ENCODE measurements around the gene TRERF1.
"Not testable (repeated sequence)": the region's sequence is repeated elsewhere in the genome, so short reads cannot be mapped to it uniquely, and the experiment has no call there.

Gene TRERF1

DNA sequence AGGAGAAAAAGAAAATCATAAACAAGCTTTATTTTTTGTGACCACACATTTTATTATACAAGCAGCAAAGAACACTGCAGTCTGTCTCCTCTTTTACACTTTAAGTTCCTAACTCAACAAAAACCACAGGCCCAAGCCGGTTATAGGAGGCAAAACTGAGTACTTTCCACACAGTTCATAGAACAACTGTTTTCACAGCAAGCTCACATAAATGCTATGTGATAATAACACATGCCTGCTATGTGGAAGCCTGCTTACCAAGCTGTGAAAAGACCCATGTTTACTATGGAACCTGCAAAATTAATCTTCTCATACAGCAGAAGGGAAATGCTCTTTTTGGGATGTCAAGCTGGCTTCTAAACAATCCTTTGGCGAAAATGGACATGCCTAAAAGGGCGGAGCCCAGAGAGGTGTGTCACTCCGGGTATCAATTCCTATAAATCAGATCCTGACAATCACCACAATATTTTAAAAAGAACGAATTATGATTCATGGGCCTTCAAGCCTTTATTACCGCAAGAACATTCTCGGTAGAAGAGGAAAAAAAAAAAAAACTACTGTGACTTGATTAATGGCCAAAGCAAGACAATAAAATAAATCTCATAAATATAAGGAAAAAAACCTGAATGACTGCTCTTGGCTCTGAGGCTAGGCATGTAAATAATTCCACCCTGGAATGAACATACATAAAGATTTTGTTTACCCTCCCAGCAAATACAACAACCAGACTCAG, 2.6 kb downstream of the TRERF1 start:
- no peak for DNase-seq

DNA sequence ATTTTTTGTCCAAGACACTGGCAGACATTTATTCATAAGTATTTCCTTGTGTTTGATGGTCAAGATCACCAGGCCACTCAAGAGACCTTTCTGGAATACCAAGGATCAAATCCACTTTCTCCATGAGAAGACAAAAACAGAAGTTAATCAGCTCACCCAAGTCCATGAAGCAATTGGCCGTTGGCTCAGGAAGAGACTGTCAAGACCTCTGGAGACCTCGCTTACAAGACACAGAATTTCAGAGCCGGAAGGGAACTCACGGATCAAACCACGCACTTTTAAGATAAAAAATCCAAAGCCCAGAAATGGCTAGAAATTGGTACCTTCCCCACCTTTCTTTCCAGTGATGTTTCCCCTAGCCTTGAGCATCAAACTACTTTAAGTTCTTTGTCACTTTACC, 3.3 kb downstream of the TRERF1 start:
- DNase-seq: peak; percentile 36 to 50

- DNase-seq: no peak
Measured at GRCh38 chr6:42446996-42447395, 4.7 kb downstream of the TRERF1 start.

- DNase-seq: no peak
Measured at GRCh38 chr6:42446370-42446769, 5.4 kb downstream of the TRERF1 start.

DNA sequence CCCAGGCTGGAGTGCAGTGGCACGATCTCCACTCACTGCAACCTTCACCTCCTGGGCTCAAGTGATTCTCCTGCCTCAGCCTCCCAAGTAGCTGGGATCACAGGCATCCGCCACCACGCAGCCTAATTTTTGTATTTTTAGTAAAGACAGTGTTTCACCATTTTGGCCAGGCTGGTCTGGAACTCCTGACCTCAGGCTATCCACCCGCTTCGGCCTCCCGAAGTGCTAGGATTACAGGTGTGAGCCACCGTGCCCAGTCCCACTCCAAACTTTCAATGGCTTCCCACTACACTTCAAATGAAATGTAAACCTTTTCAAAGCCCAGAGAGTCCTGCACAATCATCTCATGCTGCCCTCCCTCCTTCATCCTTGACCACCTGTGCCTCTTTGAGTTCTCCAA, 5.8 kb downstream of the TRERF1 start:
- DNase-seq: not testable (repeated sequence)

DNA sequence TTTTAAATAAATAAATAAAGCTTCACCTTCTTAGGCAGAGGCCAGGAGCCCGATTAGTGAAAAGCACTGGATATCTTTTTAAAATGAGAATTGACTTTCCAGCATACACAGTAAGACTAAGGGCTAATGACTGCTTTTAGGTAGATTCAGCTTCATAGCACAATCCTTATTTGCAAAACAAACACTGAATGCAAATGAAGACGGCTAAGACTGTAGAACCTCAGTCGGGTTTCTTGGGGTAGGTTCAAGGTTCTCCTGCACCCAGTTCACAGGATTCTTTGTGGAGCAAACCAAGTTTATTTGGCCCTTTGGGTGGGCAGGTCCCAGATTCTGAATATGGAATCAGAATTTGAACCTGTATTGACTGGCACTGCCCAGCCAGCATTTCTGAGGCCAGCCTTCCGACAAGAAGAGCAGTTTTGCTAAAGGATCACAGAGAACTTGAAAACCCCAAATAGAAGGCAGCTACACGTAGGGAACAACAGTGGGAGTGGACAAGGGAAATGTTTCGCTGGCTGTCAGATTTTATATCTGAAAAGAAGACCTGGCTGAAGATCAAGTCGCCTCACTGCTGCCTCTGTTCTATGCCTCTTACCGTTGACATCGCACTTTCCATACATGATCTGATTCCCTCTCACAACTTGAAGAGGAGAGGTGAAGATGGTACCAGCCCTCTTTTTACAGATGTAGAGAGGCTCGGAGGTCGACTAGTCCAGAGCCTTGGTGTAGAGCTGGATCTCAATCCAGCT, 8.2 kb downstream of the TRERF1 start:
- no peak for DNase-seq

DNA sequence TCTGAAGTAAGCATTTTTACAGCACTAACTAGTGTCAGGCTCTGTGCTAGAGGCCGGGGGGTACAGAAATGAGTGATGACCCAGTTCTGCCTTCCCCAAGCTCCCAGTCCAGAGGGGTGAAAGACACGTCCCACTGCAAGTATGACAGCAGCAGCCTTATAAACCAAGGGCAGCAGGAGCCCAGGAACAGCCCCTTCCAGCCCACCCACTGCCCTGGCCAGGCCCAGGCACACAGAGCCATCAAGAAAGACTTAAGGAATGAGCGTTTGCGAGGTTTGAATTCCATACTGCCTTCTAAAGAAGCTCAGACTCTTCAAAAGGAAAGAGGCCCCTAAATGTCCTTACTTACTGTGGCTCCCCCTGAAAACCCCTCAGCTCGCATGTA, 10.0 kb downstream of the TRERF1 start:
- DNase-seq: no peak

DNA sequence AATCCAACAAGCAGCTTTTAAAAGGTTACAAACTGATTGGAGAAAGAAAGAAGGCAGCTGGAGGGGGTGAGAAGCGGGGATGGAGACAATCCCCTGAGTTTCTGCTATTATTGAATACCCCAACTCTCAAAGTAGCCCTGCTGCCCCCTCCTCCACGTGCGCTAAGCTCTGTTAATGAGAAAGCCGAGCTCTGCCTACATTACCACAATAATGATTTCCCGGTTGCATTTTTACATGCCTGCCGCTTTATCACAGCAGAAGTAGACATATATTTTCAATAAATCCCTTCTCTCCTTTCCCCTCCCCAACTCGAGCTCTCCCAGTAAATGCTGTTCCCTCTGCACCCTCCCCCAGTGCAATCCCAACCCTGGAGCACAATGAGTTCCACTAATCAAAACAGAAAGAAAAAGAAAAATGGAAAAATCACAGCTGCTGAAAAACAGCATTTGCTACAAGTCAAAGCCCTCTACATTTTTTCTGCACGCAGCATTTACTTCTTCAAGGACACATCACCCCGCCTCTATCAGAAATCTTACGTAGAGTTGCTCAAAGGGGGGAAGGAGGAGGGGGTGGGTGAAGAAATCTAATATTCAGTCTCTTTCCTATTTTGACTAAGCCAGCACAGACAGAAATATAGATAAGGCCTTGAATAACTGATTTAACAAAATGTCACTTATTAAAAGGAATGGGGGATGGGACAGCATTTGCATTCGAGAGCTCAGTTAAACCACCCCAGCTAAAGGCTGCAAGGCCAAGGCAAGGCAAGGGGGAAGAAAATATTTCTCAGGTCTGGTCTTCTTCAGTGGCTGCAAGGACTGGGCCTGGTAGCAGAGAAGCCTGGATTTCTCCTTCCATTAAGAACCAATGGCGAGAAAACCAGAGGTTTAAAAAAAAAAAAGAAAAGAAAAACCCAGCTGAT, 10.7 kb downstream of the TRERF1 start:
- DNase-seq: no peak

DNA sequence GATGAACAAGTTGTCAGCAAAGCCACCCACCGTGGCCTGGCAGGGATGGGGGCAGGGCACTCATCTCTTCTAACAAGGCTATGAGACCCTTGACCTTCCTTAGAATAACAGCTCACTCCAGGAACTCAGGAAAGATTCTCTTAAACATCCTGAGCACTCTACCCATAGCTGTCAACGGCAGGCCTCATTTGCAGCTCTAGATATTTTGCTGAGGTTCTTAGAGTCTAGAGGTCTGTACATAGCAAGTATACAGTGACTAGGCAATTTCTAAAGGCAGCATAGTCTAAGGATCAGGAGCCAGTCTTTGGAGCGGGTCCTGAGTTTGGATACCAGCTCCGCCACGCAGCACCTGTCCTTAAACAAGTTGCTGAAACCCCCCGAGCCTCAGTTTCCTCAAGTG, 11.7 kb downstream of the TRERF1 start:
- no peak for DNase-seq

DNA sequence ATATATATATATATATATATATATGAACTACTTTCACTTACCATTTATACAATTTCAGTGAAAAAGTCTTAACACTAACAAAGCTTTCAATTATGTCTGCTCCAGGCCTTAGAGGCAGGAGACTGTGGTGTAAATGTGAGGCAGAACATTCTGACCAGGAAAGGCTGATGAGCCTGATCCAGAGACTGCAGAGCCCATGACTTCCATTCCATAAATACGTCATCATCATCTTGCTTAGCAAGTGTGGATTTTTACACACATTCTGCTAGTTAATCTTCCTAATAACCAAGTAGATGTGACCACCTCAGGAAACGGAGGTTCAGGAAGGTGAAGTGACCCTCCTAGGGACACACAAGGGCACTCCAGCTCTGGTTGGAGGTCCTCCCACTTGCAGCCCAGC, 14.9 kb downstream of the TRERF1 start:
- DNase-seq: no peak

- DNase-seq: no peak
Measured at GRCh38 chr6:42434237-42434636, 17.5 kb downstream of the TRERF1 start.

GRCh38 chr6:42433409-42433808, 18.3 kb downstream of the TRERF1 start:
- DNase-seq: no peak

- no peak for DNase-seq
Measured at GRCh38 chr6:42431877-42432276, 19.8 kb downstream of the TRERF1 start.

DNA sequence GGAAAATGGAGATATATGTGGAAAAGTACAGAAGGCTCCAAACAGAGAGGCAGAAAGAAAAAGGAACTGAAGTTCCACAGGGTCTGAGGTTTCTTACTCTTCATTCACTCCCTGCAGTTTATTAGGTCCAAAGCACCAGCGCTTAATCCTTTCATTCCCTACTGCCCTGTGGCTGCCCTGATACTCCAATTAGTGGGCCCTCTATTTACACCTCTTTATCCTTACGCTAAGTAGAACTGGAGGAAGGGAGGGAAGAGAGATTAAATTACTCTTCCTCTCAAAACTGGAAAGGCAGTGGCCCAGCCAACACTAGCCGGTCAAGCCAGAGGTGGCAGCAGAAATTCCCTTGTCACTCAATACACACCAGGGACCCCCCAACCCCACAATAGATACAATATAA, 20.4 kb downstream of the TRERF1 start:
- DNase-seq: no peak

DNA sequence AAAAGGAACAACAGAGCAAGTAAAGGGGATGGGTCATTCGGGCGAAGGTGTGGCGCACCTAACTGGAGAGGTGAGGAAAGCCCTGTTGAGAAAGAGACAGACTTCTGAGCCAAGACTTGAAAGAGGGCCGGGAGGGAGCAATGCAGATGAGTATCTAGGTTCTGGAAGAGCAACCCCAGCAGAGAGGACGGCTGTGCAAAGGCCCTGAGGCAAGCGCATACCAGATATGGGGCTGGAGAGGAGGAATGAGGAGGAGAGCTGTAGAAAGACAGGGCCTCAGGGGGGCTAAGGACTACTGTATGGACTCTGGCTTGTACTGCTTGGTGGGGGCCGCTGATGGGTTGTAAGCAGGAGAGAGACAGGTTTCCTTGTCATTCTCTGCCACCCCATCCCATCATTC, 21.9 kb downstream of the TRERF1 start:
- DNase-seq: no peak

- peak in 1 of 2 experiments; percentile 17 for DNase-seq
Measured at GRCh38 chr6:42429042-42429585, 22.6 kb downstream of the TRERF1 start.

DNA sequence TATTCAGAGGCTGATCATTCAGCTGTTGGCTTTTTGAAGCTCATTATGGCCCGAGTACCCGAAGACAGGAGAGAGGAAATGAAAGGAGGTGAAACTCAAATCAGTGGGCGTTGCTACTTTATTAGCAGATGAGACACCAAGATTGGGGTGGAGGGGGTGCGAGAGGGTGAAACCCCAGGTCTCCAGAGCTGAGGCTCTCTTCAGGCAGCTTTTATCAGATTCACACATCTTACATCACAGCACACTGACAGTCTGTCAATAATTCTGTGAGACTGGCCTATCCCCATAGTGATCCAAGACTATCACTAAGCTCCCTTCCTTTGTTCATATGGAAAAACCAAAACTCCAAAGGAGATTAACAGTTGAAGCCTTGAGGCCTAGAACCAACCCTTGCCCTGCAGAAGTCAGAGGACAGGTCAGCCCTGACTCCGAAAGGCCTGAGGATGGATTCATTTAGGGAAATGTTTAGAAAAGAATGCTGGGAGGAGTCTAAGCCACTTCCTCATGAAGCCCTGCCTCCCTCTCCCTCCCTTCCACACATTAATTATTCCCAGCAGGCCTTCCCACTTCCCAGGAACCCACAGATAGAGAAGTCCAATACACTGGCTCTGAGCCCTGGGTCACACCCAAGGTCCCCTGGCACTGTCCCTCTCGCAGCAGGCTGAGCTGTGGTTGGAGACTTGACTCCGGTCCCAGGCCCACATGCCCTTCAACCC, 23.2 kb downstream of the TRERF1 start:
- no peak for DNase-seq

GRCh38 chr6:42427871-42428270, 23.9 kb downstream of the TRERF1 start:
- no peak for DNase-seq

DNA sequence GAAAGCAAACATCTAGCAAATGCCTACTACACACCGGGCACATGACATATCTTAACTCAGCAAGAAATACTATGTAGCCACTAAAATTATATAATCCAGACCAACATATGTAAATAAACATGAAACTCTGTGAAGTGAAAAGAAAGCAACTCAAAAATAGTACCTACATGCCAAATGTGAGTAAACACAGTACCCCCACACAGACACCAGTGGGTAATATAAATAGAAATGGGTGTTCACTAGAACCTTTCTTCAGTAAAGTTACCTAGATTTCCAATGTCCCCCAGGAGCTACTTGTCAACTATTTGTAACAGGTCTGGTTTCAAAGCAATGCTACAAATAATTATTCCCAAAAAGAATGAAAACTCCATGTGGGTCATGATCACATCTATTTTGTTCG, 25.5 kb downstream of the TRERF1 start:
- DNase-seq: no peak

GRCh38 chr6:42424906-42425474, 26.7 kb downstream of the TRERF1 start:
- DNase-seq: no peak

GRCh38 chr6:42423244-42423643, 28.5 kb downstream of the TRERF1 start:
- no peak for DNase-seq

DNA sequence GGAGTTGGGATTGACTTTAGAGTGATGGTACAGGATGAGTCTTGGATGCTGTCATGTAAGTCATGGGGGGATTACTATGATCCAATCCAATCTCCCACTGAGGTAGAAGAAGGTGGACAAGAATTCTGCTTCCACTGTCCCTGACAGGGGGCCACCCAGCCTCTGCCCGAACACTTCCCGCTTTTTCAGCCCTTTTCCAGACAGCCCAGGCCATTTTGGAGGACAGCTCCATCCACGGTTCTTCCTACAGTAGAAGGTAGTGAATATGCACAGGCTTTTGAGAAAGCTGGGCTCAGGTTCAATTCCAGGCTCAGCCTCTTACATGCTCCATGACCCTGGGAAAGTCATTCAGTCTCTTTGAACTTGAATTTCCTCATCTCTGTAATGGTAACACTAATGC, 31.0 kb downstream of the TRERF1 start:
- DNase-seq: no peak

Data from Kasumi-1 (cell line).